Epithelial cell of proximal tubule (primary cell): Measurements from ENCODE around the gene MRPL23. TPM values are rescaled to one million over a fixed set of nuclear protein-coding genes. Genes with fewer than 3 reads are reported as not detected.

ENCODE experiments used
- DNase-seq: peaks from one replicate; pipeline ENCODE4 v3.0.0-alpha.2; 2011; ENCODE audit warnings: low read depth
- H3K4me3 ChIP-seq: 2 replicates; pipeline ENCODE4 v1.5.1; 2011; ENCODE audit warnings: low read depth, mild to moderate bottlenecking, low read length
- total RNA-seq: library from RNA; depleted of rRNA; stranded (reverse); fragments of >200 nt; gene quantifications from 2 replicates; pipeline ENCODE4 v1.2.3, GENCODE V29; 2015
- TF ChIP-seq, protein P1 (sequence below): conservative IDR thresholded peaks from 2 replicates; pipeline ENCODE4 v1.5.1; 2012; ENCODE audit warnings: low read depth, mild to moderate bottlenecking, low read length

MRPL23 gene
- total RNA-seq, 1 donor from 2014 or later, result 92.1 TPM

DNA sequence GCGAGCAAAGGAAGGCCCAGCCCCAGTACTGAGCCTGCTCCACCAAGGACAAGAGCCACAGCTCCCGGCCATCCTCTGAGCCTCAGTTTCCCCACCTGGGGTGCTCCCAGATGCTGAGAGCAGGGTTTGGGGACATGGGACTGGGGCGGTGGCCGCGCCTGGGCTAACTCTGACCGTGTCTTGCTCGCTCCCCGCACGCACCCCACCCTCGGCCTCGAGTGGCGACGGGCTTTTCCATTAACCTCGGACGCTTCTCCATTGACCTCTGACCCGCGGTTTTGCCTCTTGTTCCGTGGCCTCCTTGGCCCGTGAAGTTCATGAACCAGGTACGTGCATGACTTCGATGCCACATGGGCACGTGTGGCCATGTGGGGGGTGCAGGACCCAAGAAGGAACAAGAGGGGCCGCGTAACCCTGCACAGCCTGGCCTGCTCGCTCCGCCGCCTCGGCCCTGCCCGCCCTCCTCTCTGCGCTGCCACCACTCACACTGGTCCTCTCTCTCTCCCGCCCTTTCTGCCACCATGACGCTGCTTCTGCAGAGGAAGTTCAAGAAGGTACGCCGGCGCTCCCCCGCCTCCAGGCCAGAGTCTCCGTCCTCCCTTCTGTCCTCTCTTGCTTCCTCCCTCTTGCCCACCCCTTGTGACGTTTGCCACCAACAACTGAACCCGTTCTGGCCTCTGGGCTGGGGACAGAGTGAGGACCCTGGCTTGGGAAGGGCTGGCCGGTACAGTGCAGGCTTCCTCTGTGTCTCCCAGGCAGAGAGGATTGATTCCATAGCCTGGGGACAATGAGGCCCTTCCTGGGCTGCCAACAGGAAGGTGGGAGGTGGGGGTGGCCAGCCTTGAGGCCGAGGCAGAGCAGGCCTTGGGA lies 20.7 kb upstream of the MRPL23 start:
- no peak for DNase-seq
- H3K4me3 ChIP-seq, result no peak overlapping the region
- TF ChIP-seq, protein P1, sequence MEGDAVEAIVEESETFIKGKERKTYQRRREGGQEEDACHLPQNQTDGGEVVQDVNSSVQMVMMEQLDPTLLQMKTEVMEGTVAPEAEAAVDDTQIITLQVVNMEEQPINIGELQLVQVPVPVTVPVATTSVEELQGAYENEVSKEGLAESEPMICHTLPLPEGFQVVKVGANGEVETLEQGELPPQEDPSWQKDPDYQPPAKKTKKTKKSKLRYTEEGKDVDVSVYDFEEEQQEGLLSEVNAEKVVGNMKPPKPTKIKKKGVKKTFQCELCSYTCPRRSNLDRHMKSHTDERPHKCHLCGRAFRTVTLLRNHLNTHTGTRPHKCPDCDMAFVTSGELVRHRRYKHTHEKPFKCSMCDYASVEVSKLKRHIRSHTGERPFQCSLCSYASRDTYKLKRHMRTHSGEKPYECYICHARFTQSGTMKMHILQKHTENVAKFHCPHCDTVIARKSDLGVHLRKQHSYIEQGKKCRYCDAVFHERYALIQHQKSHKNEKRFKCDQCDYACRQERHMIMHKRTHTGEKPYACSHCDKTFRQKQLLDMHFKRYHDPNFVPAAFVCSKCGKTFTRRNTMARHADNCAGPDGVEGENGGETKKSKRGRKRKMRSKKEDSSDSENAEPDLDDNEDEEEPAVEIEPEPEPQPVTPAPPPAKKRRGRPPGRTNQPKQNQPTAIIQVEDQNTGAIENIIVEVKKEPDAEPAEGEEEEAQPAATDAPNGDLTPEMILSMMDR, result no peak

DNA sequence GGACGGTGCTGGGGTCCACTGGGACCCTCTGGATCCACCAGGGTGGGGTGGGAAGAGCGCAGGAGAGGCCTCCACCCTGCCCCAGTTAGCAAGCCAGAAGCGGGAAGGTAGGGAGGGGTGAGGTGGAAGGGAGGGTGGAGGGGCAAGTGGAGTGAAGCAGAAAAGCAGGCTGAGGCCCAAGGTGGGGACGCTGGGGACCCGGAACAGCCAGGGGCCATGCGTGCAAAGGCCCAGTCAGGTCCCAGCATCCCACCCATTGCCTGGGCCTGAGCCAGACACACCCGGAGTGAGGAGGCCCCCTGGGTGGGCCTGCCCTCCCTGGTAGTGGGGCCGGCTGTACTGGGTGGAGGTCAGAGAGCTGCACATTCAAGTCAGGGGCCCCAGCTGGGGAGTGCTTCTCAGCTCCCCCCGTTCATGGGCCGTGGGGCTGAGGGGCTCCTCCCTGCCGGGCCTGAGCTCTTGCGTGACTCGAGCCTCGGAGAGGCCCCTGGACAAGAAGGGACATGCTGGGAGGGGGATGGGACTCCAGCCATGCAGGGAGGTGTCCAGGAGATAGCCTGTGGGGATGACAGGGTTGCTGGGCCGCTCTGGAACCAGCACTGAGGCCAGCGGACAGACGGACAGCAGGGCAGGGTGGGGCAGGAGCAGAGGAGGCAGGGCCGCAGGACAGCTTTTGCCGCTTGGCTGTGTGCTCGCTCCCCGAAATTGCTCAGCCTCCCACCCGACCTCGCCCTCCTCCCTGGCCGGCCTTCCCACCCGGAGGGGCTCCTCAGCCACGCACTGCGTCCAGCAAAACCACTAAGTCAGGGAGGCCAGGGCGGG lies 19.9 kb upstream of the MRPL23 start:
- H3K4me3 ChIP-seq, result no peak overlapping the region
- TF ChIP-seq, protein P1, result no peak
- no peak for DNase-seq

DNA sequence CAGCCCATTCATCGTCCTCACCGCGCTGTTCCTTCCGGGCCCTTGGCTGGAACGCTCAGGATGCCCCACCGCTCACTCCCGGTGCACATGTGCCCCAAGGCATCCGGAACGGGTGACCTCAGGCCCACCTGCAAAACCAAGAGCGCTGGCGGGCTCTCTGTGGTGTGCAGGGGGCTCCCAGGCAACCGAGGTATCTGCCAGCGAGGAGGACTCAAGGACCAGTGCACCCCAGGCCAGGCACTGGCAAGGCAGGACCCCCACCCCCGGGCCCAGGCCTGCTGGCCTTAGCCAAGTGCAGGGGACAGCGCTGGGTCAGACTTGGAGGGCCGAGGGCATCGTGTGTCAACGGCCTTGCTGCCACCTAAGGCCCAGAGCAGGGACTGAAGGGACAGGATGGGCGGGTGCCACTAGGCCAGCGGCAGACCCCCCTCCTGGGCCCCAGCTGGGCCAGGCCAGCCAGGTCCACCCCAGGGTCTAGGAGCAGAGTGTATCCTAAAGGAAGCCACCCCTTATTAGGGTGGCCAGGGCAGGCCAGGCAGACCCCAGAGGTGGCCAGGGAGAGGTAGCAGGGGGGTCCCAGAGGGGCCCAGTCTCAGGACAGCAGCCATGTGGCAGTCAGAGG lies 19.2 kb upstream of the MRPL23 start:
- no peak for DNase-seq
- no peak overlapping the region for H3K4me3 ChIP-seq
- TF ChIP-seq, protein P1, result no peak

DNA sequence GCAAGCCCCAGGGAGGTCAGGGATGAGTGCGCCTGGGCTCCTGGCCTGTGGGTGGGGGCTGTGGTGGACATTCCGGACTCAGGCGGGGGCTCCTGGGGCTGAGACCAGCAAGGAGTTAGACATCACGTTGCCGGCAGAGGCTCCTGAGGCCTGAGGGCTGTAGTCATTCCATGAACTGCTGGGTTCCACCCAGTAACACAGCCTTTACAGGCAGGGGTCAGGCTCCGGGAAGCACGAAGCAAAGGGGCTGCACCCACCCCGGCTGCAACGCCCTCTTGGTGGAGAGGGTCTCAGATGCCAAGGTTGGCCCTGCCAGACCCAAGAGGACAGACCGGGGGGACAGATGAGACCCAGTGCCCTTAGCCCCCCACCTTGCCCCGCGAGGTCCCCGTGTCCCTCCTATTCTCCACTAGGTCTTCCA lies 18.7 kb upstream of the MRPL23 start:
- no peak for DNase-seq
- no peak overlapping the region for H3K4me3 ChIP-seq
- TF ChIP-seq, protein P1, result no peak

DNA sequence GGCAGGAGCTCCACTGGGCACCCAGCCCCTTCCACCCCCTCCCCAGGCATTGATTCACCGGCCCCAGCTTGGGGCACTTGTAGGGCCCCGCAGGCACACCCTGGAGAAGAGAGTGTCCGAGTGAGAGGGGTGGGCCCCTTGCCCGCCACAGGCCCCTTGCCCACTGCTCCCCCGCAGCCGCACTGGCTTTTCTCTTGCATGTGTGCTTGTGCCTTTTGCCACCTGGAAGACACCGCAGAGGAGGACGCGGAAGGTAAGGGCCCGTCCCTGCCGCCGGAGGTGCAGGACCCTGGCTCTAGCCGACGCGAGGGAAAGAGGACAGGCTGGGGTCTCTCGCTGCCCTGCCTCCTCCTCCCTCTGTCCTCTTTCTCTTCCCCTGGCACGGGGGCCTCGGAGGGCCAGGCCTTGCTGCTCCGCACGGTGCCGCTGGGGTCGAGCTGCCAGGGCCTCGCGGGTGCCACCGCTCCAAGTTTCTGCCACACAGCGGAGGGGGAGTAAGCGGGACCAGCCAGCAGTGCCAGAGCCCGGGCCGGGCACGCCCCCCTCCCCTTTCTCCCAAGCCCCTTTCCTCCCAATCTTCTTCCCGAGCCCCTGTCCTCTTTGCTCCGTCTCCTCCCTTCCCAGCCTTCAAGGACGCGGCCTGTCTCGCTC lies 18.1 kb upstream of the MRPL23 start:
- TF ChIP-seq, protein P1, result no peak
- H3K4me3 ChIP-seq, result no peak overlapping the region
- no peak for DNase-seq

DNA sequence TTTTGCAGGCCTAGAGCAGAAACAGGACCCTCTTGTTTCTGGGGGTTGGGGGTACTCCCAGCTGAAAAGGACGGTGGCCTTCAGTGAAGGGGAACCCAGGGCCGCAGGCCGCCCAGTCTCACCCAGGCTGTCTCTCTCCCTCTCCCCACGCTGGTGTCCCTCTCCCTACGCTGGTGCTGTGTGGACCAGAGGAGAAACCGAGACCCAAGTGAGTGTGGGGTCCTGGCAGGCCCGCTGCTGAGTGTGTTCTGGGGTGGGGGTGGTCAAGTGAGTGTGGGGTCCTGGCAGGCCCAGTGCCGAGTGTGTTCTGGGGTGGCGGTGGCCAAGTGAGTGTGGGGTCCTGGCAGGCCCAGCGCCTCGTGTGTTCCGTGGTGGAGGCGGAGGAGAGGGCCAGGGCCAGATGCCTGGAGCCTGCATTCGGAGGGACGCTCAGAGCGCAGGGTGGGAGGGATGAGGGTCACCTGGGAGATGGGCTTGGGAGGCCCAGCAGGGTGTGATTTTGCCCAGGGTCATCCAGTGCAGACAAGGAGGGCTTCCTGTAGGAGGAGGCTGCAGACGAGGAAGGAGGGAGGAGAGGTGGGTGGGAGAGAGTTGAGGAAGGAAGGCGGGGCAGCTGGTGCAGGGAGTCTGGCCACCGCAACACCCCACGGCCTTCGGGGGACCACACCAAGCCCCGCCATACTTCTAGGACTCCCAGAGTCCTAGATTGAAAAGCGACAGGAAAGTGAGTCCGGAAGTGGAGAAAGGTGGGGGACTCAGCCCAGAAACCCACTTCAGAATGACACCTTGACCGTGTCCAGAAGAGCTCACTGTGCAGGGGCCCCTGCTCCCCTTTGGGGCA lies 17.3 kb upstream of the MRPL23 start:
- H3K4me3 ChIP-seq, result no peak overlapping the region
- TF ChIP-seq, protein P1, result no peak

More for the DNA sequence above, 17.3 kb upstream of the MRPL23 start:
- no peak for DNase-seq
